Pancreas (tissue), 10 donors: ENCODE measurements around the gene HBEGF. TPM values are rescaled to one million over a fixed set of nuclear protein-coding genes. Genes with fewer than 3 reads are reported as not detected.

Experiments used
- ATAC-seq, 4 donors: fragments of 200-7000 bp; cut with Tn5 transposase; one replicate each; pipeline versions ENCODE4 v1.8.0 to v1.9.1; 2020; ENCODE audit warnings: mild to moderate bottlenecking in 4 of 4, moderate library complexity in 4 of 4
- DNase-seq, 6 donors: peaks; one replicate each; pipeline ENCODE4 v3.0.0-alpha.2; 2020
- FAIRE-seq: peaks from 2 replicates; lab custom pipeline; 2012; peaks lifted over from hg19 to GRCh38; lab: Jason Lieb, UNC
- H3K27ac ChIP-seq, 4 donors: fragments of 200-600 bp; sonication (generic); 1 replicate in 3 of 4; 2 replicates in 1 of 4; pipeline versions ENCODE4 v1.5.0 to v1.8.0; 2020
- H3K27me3 ChIP-seq, 4 donors: fragments of 200-600 bp; one replicate each; pipeline ENCODE4 v1.8.0; 2021
- H3K36me3 ChIP-seq, 3 donors: fragments of 200-600 bp; sonication (generic) in 1 of 3; one replicate each; pipeline versions ENCODE4 v1.5.0 to v1.8.0; 2020 to 2021
- H3K4me1 ChIP-seq, 3 donors: fragments of 200-600 bp; one replicate each; pipeline ENCODE4 v1.8.0; 2021
- H3K4me3 ChIP-seq, 4 donors: fragments of 200-600 bp; sonication (generic) in 2 of 4; one replicate each; pipeline versions ENCODE4 v1.5.0 to v1.8.0; 2020 to 2021
- H3K9me3 ChIP-seq, 4 donors: fragments of 200-600 bp; one replicate each; pipeline ENCODE4 v1.8.0; 2021
- whole genome bisulfite sequencing, 2 donors: extraction: QIAGEN DNeasy Blood & Tissue Kit; methylation state at CpG; one replicate each; pipeline ENCODE4 v1.1.7; 2013; 5-methylcytosine and 5-hydroxymethylcytosine counted together
- intact Hi-C, 3 donors: fragments of 100-400 bp; cut with DNase I; formaldehyde crosslinking; loops; one replicate each; pipeline versions ENCODE4 v1.11.1 to v1.14.2; 2022
- polyA plus RNA-seq, 2 donors: library from polyadenylated mRNA; stranded (reverse); fragments of 200-250 nt; gene quantifications; one replicate each; pipeline ENCODE4 v1.2.3, GENCODE V29; 2013
- total RNA-seq, 6 donors: library from RNA; stranded (reverse); fragmentation: NEBNext Ultra II Directional in 4 of 6; extraction: Animal tissue kit (Norgen Biotek cat#: 25700) in 4 of 6; gene quantifications; one replicate each; pipeline versions ENCODE4 v1.2.1 to v1.2.4, GENCODE V29; 2021 to 2023
- TF ChIP-seq, protein P1 (sequence below), 4 donors: fragments of 200-600 bp; sonication (generic) in 3 of 4; IDR thresholded peaks; one replicate each; pipeline versions ENCODE4 v1.5.0 to v1.8.0; 2021; ENCODE audit warnings: antibody characterized with exemption in 4 of 4
- donor health status: healthy with polysubstance abuse.
- donor health status: DM: no; HTN: no; CAD: no; lungs with moderate emphysema.
- donor health status: DM: no; HTN: no; CAD: no.
- donor health status: control.
- donor health status: control.
- donor health status: Bipolar disorder and iron deficiency.
- donor health status: DM: yes; HTN: yes; CAD: no.
- donor health status: DM: no; HTN: no; CAD: no.
- donor health status: DM: no; HTN: no; CAD: no.
- donor health status: DM: yes; HTN: yes; CAD: no.

Gene HBEGF
- total and polyA plus RNA-seq, 8 donors: 0.97 to 5.0 (median 2.0) TPM

GRCh38 chr5:140341591-140341990 lies 4.8 kb downstream of the HBEGF start:
- H3K4me1 ChIP-seq: peaks cover 0 to 12% (median 9%) of the 10 kb centered on the region in 3 donors
- no peaks in the 10 kb centered on the region for H3K27me3 ChIP-seq
- TF ChIP-seq, protein P1, sequence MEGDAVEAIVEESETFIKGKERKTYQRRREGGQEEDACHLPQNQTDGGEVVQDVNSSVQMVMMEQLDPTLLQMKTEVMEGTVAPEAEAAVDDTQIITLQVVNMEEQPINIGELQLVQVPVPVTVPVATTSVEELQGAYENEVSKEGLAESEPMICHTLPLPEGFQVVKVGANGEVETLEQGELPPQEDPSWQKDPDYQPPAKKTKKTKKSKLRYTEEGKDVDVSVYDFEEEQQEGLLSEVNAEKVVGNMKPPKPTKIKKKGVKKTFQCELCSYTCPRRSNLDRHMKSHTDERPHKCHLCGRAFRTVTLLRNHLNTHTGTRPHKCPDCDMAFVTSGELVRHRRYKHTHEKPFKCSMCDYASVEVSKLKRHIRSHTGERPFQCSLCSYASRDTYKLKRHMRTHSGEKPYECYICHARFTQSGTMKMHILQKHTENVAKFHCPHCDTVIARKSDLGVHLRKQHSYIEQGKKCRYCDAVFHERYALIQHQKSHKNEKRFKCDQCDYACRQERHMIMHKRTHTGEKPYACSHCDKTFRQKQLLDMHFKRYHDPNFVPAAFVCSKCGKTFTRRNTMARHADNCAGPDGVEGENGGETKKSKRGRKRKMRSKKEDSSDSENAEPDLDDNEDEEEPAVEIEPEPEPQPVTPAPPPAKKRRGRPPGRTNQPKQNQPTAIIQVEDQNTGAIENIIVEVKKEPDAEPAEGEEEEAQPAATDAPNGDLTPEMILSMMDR (IDR thresholded peaks at IDR 0.05): no peak
- H3K4me3 ChIP-seq: no peak overlapping the region
- no peaks in the 10 kb centered on the region for H3K9me3 ChIP-seq
- intact Hi-C loops: no loop called here
- WGBS, 2 donors: 86 to 90% methylated on average over 5 of the region's 5 CpGs
- ATAC-seq (no peak), FAIRE-seq (no peak), DNase-seq (no peak)
- H3K27ac ChIP-seq: no peak overlapping the region
- H3K36me3 ChIP-seq: no peaks in the 10 kb centered on the region

GRCh38 chr5:140340605-140341121 lies 5.7 kb downstream of the HBEGF start:
- no peaks in the 10 kb centered on the region for H3K27me3 ChIP-seq
- no peak overlapping the region for H3K4me3 ChIP-seq
- peaks cover 0 to 12% (median 9%) of the 10 kb centered on the region in 3 donors for H3K4me1 ChIP-seq
- no peaks in the 10 kb centered on the region for H3K36me3 ChIP-seq
- H3K9me3 ChIP-seq: no peaks in the 10 kb centered on the region
- TF ChIP-seq, protein P1 (IDR thresholded peaks at IDR 0.05): no peak
- FAIRE-seq: no peak
- no peak overlapping the region for H3K27ac ChIP-seq
- intact Hi-C loops: no loop called here
- no peak for DNase-seq
- no peak for ATAC-seq

GRCh38 chr5:140339636-140340035 lies 6.8 kb downstream of the HBEGF start:
- intact Hi-C loops: no loop called here
- WGBS, 2 donors: 71 to 77% methylated on average over 4 of the region's 4 CpGs
- Histone ChIP-seq H3K4me1 (peaks cover 0 to 4% (median 0%) of the 10 kb centered on the region in 3 donors), H3K27ac (no peak overlapping the region), H3K27me3 (no peaks in the 10 kb centered on the region), H3K9me3 (no peaks in the 10 kb centered on the region), H3K36me3 (no peaks in the 10 kb centered on the region), H3K4me3 (no peak overlapping the region)
- no peak for FAIRE-seq
- DNase-seq: no peak
- no peak for ATAC-seq
- TF ChIP-seq, protein P1 (IDR thresholded peaks at IDR 0.05): no peak

DNA sequence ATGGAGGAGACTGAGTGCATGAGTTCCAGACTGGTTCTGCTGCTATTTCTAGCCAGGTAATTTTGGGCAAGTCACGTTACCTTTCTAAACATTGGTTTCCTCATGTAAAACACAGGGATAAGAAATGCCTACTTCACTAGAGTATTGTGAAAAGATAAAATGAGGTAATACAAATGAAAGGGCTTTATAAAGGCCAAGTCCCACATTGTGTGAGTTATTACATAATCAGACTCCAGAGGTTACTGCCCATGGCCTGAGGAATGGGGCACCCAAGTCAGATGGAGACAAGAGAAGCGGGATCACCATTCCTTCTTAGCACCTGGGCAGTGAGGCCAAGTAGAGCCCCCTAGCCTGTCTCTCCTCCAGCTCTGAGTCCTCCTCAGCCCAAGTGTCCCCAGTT lies 7.5 kb downstream of the HBEGF start:
- DNase-seq: no peak
- H3K27ac ChIP-seq: no peak overlapping the region
- TF ChIP-seq, protein P1 (IDR thresholded peaks at IDR 0.05): no peak
- H3K4me3 ChIP-seq: no peak overlapping the region
- no peaks in the 10 kb centered on the region for H3K27me3 ChIP-seq
- no peak for ATAC-seq
- WGBS, 2 donors: 90 to 97% methylated on average over 2 of the region's 2 CpGs
- no peaks in the 10 kb centered on the region for H3K9me3 ChIP-seq
- intact Hi-C loops: no loop called here
- H3K4me1 ChIP-seq: no peaks in the 10 kb centered on the region
- H3K36me3 ChIP-seq: no peaks in the 10 kb centered on the region
- no peak for FAIRE-seq

- TF ChIP-seq, protein P1 (IDR thresholded peaks at IDR 0.05): no peak
- Histone ChIP-seq H3K9me3 (no peaks in the 10 kb centered on the region), H3K4me3 (no peak overlapping the region), H3K36me3 (no peaks in the 10 kb centered on the region), H3K4me1 (no peaks in the 10 kb centered on the region), H3K27ac (no peak overlapping the region), H3K27me3 (no peaks in the 10 kb centered on the region)
- no peak for ATAC-seq
- 63 to 77% methylated on average over 3 of the region's 3 CpGs for WGBS, 2 donors
- intact Hi-C loops: no loop called here
- FAIRE-seq: no peak
- no peak for DNase-seq
These were observed 8.1 kb downstream of the HBEGF start for GRCh38 chr5:140338336-140338735.
